Right renal pelvis (tissue), 4 donors: ENCODE results near the gene HACL1. TPM values are rescaled to one million over a fixed set of nuclear protein-coding genes. Genes with fewer than 3 reads are reported as not detected.
A peak's percentile ranks its signal among the peaks of the same experiment; 100 is the strongest.

Experiments used
- DNase-seq, 4 donors: peaks; one replicate each; pipeline ENCODE4 v3.0.0-alpha.2; 2013; ENCODE audit warnings: low read depth in 4 of 4, low spot score in 3 of 4, missing footprints in 1 of 4
- polyA plus RNA-seq, 4 donors: library from polyadenylated mRNA; unstranded; fragments of 120-200 nt; gene quantifications; one replicate each; pipeline ENCODE4 v1.2.1, GENCODE V29; 2013; ENCODE audit not compliant: insufficient read length in 4 of 4

Gene HACL1
- 10 to 100 TPM; 16.9 to 24.4 (median 20.2) TPM for polyA plus RNA-seq

GRCh38 chr3:15601399-15602145, at the start of gene HACL1, which contains the start of gene BTD:
Gene HACL1, minus strand, starts transcription at chr3:15601569. Its CDS starts 106 bp downstream, at chr3:15601463.
Gene BTD, plus strand, starts transcription at chr3:15601745. Its CDS starts 33,695 bp downstream, at chr3:15635440.
- peak; percentile 98 to 99 (median 98) for DNase-seq

GRCh38 chr3:15649858-15650257, 48.5 kb upstream of the HACL1 start:
- no peak for DNase-seq

- DNase-seq, result no peak
Measured at GRCh38 chr3:15649341-15649740, 48.0 kb upstream of the HACL1 start.

GRCh38 chr3:15647611-15648167, 46.3 kb upstream of the HACL1 start:
- no peak for DNase-seq

GRCh38 chr3:15646851-15647511, 45.6 kb upstream of the HACL1 start:
- no peak for DNase-seq

- DNase-seq, result no peak
Measured at GRCh38 chr3:15645740-15646501, 44.6 kb upstream of the HACL1 start.

- no peak for DNase-seq
Measured at GRCh38 chr3:15645246-15645645, 43.9 kb upstream of the HACL1 start.

GRCh38 chr3:15638891-15639262, 37.5 kb upstream of the HACL1 start:
- no peak for DNase-seq

- no peak for DNase-seq
Measured at GRCh38 chr3:15638193-15638890, 37.0 kb upstream of the HACL1 start.

- DNase-seq, result no peak
Measured at GRCh38 chr3:15637131-15637951, 36.0 kb upstream of the HACL1 start.

- DNase-seq, result no peak
Measured at GRCh38 chr3:15636028-15636709, 34.8 kb upstream of the HACL1 start.

- DNase-seq, result peak in 1 of 4 donors; percentile 28
Measured at GRCh38 chr3:15635121-15635661, 33.8 kb upstream of the HACL1 start.

GRCh38 chr3:15634671-15635070, 33.3 kb upstream of the HACL1 start:
- DNase-seq, result no peak

GRCh38 chr3:15633766-15634598, 32.6 kb upstream of the HACL1 start:
- no peak for DNase-seq

GRCh38 chr3:15633159-15633558, 31.8 kb upstream of the HACL1 start:
- DNase-seq, result no peak

GRCh38 chr3:15632212-15632580, 30.8 kb upstream of the HACL1 start:
- DNase-seq, result no peak

- DNase-seq, result no peak
Measured at GRCh38 chr3:15631426-15632211, 30.2 kb upstream of the HACL1 start.
